HG03521 (cell line): ENCODE data around the gene DIP2C.

Experiments used
- ATAC-seq: cut with Tn5 transposase; IDR thresholded peaks from one replicate; pipeline ENCODE4 v1.9.1; 2021; ENCODE audit warnings: mild to moderate bottlenecking, moderate library complexity; ENCODE audit not compliant: unreplicated experiment

The DIP2C gene

DNA sequence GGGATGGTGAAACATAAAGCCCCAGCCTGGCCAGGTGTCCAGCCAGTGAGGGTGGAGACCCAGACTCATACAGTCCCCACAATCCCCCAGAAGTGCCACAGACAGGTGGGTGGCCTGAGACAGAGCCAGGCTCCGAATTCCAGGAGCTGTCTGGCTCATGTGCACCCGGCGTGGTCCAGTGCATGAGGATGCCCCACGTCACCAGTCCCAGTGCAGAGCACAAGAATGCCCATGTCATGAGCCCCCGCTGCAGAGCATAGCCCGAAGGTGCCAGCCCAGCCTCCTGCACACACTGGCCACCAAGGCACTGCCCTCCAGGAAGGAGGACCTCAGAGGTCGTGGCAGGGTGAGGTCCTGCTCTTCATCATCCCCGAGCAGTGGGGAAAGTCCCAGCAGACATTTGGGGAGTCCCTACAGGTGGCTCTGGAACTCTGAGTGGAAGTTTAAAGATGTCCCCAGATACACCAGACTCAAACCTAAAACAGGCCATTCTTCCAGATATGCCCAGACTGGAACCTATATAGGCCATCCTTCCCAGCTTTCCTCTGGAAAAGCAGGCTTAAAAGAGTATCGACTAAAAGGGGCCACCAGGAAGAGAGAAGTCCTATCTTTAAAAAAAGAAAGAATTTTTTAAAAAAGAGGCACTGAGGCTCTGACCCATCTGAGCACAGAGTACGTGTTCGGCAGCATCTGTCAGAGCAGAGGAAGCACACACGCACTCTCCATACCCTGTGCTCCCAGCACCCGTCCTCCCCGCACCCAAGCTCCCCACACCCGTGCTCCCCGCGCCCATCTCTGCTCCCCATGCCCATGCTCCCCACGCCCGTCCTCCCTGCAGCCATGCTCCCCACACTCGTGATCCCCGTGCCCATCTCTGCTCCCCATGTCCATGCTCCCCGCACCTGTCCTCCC, 11.5 kb downstream of the DIP2C start:
- ATAC-seq = no peak

DNA sequence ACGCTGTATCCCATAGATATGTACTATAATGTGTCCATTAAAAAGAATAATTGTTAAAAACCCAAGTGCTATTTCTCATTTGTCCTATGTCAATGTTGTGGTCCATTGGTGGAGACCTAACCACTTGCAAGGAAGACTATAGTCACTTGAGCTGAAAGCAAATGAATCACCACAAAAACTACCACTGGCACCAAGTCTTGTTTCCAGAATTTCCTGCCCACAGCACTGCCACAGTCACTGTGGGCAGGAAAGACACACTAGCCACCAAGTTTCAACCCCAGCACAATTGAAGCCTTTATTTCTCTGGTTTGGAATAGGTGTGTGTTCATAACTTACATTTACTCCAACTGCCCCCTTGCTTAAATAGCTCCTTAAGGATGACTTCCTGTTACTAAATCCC, 12.4 kb downstream of the DIP2C start:
- ATAC-seq = no peak

GRCh38 chr10:676178-676577, 13.3 kb downstream of the DIP2C start:
- no peak for ATAC-seq

DNA sequence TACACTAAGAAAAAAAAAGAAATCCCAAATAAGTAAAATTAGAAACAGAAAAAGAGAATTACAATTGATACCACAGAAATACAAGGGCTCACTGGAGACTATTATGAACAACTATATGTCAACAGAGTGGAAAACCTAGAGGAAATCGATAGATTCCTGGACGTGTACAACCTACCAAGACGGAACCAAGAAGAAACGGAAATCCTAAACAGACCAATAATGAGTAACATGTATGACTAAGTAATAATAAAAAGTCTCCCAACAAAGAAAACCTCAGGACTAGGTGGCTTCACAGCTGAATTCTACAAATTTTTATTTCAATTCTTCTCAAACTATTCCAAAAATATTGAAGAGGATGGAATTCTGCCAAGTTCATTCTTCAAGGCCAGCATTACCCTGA, 13.9 kb downstream of the DIP2C start:
- no peak for ATAC-seq

DNA sequence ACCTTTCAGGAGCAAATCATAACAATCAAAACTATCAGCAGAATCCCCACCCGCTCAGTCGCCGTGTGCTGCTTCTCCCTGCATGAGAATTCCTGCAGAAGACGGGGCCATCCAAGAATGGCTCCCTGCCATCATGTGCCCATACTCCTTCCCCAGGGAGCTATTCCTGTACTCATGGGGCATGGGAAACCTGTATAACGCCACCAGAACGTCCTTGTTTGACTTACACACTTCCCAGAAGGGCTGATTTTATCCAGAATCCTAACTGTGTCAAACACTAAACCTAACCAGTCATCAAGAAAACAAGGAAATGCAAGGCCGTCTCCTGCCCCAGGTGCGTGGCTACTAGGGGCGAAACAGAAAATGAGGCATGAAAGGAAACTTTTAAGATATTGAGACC, 16.0 kb downstream of the DIP2C start:
- ATAC-seq = no peak

DNA sequence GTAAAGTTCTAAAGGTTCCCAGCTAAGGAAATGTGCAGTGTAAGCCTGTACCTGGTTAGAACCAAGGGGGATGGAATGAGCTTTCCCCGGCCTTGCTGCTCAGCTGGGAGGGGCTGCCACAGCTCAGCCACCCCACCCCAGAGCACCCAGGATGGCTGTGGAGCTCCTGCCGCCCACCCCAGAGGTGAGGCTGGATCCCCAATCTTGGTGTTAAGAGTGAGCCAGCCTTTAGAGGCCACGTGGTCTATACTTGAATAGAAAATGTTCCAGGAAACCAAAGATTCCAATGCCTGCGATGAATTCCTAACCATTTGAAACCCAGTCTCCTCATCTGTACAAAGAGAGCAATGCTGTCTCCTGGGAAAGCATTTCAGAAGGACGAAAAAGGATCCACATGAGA, 16.5 kb downstream of the DIP2C start:
- ATAC-seq = no peak

DNA sequence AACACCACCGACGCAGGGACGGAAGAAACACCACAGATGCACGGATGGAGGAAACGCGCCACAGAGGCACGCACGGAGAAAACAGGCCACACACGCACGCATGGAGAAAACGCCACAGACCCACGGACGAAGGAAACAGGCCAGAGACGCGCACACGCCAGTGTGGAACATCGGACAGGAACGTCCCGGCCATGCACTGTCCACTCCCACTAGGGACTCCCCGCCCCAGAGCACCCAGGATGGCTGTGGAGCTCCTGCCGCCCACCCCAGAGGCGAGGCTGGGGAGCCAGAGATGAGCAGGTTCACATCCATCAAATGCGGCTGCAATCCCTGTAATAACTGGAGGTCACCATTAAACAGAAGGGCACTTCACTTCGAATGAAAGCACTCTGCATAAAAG, 17.3 kb downstream of the DIP2C start:
- no peak for ATAC-seq

GRCh38 chr10:670990-671389, 18.5 kb downstream of the DIP2C start:
- no peak for ATAC-seq

DNA sequence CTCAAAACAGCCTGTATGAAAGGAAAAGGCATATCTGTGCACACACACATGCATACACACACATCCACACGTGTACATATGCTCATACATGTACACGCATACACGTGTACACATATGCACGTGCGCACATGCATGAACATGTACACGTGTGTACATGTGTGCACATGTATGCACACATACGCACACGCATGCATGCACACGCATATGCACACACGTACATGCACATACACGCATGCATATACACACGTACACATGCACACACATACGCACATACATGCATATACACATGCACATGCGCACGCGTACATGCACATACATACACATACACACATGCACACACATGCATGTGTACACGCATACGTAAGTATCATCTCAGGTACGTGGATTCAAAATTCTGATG, 19.4 kb downstream of the DIP2C start:
- no peak for ATAC-seq

DNA sequence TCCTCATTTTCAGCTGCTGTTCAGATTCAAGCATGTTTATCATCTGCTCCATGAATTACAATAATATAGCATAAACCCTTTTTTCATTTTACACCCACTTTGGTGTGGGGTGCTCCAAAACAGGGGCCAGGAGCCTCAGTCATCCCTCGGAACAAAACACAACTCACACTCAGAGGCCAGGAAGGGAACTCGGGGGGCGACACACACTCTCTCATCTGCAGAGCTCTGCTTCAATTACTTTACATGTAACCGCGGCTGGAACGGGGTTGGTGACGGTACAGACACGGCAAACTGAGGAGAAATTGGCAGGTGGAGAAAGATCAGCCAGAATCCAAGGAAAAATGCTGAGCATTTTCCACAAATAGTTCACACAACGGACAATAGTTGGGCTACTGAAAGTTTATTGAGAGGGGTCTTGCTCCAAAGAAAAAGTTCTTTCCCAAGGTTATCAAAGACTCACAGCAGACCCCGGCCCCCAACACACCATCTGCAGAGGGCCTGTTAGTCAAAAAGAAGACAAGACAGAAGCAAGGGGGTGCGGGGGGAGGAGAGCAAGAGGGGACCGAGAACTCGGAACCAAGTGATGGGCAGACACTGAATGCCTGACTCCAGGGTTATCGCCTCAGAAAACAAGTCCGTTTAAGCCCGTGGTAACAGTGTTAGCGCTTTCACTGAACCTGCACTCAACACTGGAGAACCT, 20.5 kb downstream of the DIP2C start:
- ATAC-seq = no peak

DNA sequence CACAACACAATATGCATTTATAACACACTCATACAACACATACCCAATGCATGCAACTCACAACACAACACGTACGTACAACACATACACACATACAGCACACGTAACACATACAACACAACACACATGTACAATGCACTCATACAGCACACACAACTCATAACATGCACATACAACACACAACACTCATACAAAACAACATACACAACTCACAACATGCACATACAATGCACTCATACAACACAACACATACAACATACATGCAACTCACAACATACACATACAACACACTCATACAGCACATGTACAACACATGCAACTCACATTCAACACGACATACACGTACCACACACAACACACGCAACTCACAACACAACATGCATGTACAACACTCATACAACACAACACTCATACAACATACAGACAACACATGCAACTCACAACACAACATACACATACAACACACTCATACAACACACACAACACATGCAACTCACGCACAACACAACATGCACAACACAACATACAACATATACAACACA, 21.8 kb downstream of the DIP2C start:
- ATAC-seq = no peak

- ATAC-seq = no peak
Observed at GRCh38 chr10:667096-667495, 22.4 kb downstream of the DIP2C start.

- no peak for ATAC-seq
Observed at GRCh38 chr10:666237-667012, 23.0 kb downstream of the DIP2C start.

DNA sequence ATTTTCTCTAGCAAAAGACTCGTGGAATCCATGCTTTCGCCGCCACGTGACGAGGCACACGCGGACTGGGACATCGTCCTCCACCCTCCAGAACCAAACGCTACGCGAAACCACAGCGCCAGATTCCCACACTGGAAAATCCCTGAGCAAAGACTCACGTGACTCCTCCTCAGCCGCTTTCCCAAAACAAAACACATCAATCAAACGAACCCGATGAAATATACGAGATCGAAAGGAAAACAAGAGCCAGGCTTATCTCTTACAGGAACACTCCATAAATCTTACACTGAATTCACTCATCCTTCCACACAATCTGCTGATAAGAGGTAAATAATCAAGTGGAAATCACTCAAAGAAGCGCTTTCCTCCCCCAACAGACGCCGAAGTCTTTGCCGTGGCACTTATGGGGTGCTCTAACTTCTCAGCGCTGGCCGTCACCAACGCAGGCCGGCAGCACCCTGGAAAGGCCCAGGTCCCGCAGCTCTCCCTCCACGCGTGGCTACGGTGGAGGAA, 23.8 kb downstream of the DIP2C start:
- no peak for ATAC-seq

DNA sequence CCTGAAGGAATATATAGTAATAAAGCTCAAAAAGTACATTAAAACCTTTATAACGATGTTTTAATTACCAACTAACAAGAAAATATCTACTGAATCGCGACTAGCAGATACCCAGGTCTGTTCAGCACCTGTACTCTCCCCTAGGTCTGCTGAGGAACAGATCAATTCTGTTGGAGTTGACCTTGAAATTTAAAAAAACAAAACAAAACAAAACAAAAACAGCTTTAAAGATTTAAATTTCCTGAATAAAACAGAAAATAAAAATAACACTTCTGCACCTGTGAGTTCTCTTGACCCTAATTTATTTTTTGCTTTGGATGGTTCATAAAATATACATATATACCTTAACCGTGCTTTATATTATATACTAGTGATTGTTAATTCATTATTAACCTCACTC, 24.6 kb downstream of the DIP2C start:
- no peak for ATAC-seq

- no peak for ATAC-seq
Observed at GRCh38 chr10:664301-664700, 25.2 kb downstream of the DIP2C start.

DNA sequence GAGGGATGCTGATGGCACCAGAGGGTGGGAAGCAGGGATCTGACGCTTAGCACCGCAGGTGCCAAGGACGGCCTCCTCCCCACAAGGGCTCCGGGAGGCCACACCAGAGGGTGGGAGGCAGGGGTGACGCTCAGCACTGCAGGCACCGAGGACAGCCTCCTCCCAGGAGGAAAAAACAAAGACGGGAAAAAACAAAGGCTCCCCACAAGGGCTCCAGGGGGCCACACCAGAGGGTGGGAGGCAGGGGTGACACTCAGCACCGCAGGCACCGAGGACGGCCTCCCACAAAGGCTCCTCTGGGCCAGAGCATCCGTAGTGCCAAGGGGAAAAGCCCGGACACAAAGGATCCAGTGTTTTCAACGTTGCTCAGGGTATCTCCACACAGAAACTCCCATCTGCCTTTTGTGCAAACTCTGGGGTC, 25.6 kb downstream of the DIP2C start:
- ATAC-seq = no peak

DNA sequence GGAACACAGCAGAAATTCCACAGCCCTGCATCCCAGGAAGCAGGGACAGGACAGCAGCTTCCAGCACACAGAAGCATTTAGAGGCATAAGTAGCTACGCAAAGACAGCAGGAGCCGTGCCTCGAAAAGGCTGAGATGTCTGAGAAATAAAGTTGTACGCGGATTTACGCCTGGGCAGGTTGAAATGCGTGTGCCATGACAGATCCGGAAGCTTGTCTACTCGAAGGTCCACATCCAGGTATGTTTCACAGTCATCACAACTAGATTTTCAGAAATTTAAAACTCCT, 26.1 kb downstream of the DIP2C start:
- no peak for ATAC-seq

- no peak for ATAC-seq
Observed at GRCh38 chr10:662686-663465, 26.6 kb downstream of the DIP2C start.

DNA sequence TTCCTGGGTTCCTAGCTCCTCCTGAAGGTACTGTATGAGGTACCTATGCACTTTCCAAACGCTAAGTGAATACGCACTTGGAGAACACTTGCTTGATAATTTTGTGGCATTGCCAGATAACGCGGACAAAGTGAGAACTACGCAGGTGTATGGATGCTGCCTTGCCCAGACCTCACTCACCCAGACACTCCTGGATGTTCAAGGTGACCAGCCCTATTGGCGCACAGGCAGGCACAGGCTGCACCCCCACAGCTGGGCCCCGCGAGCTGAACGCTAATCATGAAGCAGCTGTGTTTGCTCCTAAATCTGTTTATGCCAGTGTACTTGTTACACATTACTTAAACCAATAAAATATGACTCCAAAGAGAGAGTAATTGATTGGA, 27.3 kb downstream of the DIP2C start:
- ATAC-seq = no peak
